Activated T-cell treated with anti-CD3 and anti-CD28 coated beads for 4 hours (primary cell): ENCODE measurements around the gene ASPSCR1.

Experiments used
- DNase-seq: peaks from one replicate; pipeline ENCODE4 v3.0.0-alpha.2; 2020

Gene ASPSCR1

GRCh38 chr17:82056729-82057621, 79.5 kb downstream of the ASPSCR1 start:
- no peak for DNase-seq

- DNase-seq, result no peak
These were observed 80.9 kb downstream of the ASPSCR1 start for GRCh38 chr17:82058230-82058854.

GRCh38 chr17:82058855-82059249, 81.4 kb downstream of the ASPSCR1 start:
- DNase-seq, result no peak

- no peak for DNase-seq
These were observed 82.0 kb downstream of the ASPSCR1 start for GRCh38 chr17:82059272-82060000.

DNA sequence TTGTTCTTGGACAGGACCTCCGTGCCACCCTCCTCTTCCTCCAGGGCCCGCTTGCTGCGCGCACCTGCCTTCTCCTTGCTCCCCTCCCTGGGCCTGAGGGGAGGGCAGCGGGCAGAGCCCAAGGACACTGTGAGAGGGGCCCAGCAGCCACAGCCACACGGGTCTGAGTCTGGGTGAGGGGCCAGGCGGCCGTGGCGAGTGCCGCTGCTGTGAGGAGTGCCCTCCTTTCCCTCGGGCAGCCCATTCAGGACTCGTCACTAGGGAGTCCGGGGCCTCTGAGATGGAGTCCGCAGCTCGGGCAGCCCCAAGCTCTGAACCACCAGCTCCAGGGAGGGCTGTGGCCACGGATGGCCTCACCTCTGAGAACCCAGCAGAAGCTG, 82.6 kb downstream of the ASPSCR1 start:
- DNase-seq, result no peak

GRCh38 chr17:82060614-82061013, 83.2 kb downstream of the ASPSCR1 start:
- no peak for DNase-seq

- DNase-seq, result no peak
These were observed 83.9 kb downstream of the ASPSCR1 start for GRCh38 chr17:82061047-82061925.

GRCh38 chr17:82062076-82062983, 84.9 kb downstream of the ASPSCR1 start:
- no peak for DNase-seq

- no peak for DNase-seq
These were observed 85.5 kb downstream of the ASPSCR1 start for GRCh38 chr17:82062984-82063368.

- no peak for DNase-seq
These were observed 86.3 kb downstream of the ASPSCR1 start for GRCh38 chr17:82063424-82064415.

DNA sequence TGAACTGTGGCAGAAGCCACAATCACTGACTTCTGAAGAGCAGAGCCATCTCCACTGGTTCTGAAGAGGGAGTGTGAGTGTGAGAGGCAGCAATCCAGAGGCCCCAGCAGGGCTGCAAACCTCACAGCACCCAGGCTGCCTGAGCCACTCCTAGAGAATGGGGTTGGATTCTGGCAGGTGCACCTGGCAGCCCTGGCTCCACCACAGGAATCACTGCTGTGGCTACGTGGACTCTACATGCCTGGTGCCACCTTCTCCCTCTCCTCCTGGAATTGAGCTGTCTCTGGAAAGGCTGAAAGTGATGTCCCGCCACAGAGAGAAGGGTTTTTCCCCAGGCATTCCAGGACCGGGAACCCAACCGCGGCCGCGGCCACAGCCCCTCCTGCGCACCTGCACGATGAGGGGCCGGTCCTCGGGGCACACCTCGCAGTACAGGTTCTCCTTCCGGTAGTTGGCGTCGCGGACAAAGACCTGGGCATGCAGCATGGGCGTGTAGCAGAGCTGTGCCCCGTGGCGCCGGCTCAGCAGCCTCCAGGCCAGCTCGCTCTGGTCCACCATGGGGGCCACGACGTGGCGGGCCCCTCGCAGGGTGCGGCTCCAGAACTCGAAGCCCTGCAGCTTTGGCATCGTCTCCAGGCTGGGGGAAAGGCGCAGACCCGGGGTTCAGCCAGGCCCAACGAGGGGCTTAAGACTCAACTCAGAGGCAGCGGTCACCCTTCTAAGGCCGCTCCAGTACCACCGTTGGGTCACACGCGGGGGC, 87.2 kb downstream of the ASPSCR1 start:
- no peak for DNase-seq

GRCh38 chr17:82065193-82065637, 87.8 kb downstream of the ASPSCR1 start:
- DNase-seq, result no peak

GRCh38 chr17:82065638-82066303, 88.3 kb downstream of the ASPSCR1 start, which contains the start of gene DUS1L:
TSS of gene DUS1L (minus strand) at chr17:82065804. CDS start at chr17:82065059, 745 bp downstream.
- DNase-seq, result peak; percentile 58
